GM08714 (cell line): ENCODE data around the gene HIVEP3.

Experiments used
- H3K4me3 ChIP-seq: fragments of 200-500 bp; sonication (Bioruptor generic); 2 replicates; pipeline ENCODE4 v1.5.1; 2014; ENCODE audit warnings: mild to moderate bottlenecking, low read length, inconsistent platforms
- ZNF274 ChIP-seq: IDR thresholded peaks from 2 replicates; pipeline ENCODE4 v1.6.1; 2012; ENCODE audit warnings: mild to moderate bottlenecking, low read depth, low read length

Gene HIVEP3

DNA sequence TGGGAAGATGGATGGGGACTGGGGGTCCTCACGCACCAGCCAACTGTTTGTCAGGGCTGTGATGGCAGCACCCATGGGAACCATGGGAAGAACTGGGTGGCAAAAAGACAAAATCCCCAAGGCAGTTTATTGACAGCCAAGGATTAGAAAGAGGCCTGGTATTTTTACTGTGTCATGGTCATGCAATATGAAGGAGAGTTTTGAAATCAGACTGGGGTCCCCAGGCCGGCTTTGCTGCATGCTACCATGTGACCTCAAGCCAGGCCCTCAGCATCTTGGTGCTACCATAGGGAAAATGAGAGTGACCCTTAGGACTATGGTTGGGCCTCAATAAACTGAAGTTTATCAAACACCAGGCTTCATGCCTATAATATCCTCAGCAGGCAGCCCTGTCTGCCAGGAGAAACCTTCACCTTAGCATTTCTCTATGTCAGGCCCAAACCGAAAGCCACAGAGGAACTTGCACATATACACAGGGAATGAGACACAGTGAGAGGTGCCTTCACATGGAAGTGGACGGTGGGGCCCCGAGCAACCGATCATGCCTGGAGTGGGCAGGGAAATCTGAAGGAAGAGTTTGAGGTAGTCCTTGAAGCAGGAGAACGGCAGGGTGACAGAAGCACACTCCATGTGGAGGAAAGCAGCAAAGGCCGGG lies 203.2 kb downstream of the HIVEP3 start:
- no peak for TF ChIP-seq ZNF274
- no peak overlapping the region for H3K4me3 ChIP-seq

DNA sequence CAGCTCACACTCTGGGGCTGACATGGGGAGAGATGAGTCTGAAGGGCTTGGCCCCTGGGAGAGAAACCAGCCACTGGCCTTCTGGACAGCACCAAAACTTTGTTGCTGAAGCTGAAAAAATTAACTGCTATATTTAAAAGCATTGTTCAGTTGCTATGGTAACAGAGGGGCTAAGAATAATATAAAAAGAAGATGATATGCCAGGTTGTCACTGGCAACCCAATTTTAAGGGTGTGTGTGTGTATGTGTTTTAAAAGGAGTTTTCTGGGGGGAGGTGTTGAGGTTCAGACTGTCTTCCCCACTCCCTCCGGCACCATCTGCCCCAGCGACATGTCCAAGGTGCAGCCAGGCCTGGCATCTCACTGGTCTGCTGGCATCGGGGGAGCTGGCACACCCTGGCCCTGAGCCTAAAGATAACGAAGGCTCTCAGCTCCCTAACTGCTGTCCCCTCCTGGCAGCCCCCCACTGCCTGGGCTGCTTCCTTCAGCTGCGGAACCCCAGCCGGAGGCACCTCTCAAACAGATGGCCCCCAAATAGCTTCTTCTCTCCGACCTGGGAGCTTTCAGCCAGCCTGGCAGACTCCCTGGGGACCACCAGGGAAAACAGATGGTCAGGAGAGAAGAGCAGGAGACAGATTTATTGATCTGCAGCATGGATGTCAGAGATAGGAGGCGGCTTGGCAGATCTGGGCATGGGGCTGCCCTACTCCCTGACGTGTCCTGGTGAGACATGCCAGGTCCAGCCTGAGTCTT lies 203.9 kb downstream of the HIVEP3 start:
- no peak overlapping the region for H3K4me3 ChIP-seq

DNA sequence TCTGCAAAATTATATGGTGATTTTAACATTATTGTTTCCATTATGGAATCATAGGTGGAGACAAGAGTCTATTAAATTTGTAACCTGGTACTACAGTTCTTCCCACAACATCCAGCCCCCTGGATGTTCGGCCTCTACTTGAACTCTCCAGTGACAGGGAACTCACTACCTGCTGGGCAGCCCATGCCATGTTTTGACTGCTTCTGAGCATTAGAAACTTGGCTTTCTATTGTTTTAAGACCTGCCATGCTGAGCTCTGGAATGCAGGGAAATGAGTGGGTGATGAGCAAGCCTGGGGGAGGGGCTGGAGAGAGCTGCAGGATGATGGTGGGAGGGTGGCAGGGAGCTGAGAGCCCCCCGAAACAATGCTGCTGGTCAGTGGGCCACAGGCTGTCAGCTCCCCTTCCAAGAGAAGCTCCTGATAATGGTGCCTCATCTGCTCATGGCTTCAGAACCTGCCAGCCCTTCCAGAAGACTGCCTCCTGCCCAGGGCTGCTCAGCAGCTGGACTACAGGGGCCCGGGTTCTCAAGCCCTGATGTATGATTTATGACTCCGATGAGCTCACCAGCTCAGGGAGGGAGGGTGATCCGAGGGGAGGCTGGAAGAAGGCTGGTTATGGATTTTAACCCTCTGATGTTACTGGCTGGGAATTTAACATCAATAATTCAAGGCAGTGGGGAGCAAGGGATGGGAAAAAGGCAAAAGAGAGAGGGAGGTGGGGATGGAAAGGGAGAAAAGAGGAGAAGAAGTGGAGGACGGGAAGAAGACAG lies 205.0 kb downstream of the HIVEP3 start:
- no peak for TF ChIP-seq ZNF274
- H3K4me3 ChIP-seq = no peak overlapping the region

More for the DNA sequence above, 203.9 kb downstream of the HIVEP3 start:
- no peak for TF ChIP-seq ZNF274

DNA sequence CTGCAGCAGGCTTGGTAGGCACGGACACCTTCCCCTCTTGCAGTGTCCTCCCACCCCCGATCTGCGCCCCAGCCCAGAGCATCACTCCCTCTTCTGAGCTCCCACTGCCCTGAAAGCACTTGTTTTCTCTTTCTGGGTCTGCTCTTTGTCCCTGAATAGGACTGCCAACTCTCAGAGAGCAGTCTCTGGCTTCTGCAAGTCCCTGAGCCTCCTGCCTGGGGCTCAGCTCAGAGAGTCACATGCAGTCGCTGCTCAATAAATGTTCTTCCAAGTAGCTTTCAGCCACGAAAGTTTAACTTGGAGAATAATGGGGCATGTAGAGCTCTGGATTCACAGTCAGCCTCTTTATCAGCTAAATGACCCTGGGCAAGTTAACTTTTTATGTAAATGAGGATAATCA lies 205.6 kb downstream of the HIVEP3 start:
- no peak for TF ChIP-seq ZNF274
- H3K4me3 ChIP-seq = no peak overlapping the region

DNA sequence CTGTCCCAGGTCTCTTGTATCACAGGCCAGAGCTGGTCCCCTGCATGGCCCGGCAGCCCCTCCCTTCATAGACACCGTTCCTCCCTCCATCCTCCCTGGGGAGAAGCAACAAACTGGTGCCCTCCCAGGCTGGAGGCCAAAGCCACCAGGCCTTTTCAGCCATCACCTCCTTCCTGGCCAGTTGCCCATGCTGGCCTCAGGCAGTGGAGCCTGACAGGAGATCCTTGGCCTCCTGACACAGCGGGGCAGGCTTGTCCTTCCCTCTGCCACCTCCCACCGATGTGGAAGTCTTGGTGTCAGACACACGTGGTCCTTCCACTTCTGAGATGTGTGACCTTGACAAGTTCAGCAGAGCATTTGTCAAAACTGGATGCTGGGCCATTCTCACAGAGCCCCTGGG lies 206.0 kb downstream of the HIVEP3 start:
- no peak for TF ChIP-seq ZNF274
- H3K4me3 ChIP-seq = no peak overlapping the region

DNA sequence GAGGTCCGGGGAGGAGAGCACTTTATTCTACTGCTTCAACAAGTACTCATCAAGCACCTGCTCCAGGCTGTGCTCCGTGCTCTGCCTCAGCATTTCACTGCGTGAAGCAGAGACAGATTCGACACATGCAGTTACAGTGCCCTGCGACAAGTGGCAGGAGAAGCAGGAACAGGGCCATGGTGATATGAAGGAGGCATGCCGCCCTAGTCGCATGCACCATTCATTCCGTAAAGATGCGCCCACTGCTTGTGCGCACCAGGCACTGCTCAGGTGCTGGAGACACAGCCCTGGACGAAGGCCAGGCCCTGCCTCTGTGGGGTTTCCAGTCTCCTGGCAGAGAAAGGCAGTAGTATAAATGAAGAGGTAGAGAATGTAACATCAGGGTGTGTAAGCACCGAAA lies 206.6 kb downstream of the HIVEP3 start:
- no peak overlapping the region for H3K4me3 ChIP-seq
- TF ChIP-seq ZNF274 = no peak

DNA sequence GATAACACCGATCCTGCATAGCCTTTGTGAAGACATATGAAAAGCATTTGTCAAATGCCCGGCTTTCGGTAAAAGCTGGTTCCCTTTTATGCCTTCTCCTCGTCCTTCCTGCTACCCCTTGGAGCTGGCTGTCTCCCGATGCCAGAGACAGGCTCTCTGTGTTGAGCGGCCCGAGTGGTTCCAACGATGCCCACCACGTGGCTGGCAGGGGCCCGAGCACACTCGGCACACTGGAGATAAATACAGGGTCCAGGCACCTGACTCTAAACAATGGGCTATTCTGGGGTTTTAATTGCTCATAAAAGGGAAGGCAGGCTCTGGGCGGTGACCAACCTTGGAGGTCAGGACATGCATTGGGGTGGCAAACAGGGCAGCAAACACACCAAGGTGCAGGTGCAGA lies 207.1 kb downstream of the HIVEP3 start:
- TF ChIP-seq ZNF274 = no peak
- H3K4me3 ChIP-seq = no peak overlapping the region

DNA sequence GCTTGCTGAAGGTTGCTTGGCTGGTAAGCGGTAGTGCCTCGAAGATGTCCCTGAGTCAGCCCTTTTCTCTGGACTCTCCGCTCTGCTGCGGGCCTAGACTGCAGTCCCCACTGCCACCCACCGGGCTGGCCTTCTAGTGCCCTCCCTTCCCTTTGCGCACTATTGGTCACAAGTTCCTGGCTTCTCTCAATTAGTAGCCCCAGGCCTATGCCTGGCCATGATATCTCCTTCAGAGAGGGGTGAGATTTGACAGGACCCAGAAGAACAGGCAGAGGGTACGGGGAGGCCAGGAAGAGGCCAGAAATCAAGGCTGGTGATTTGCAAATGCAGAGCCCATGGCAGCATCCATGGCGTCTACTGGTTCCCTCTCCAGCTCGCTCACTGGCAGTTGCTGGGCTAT lies 207.7 kb downstream of the HIVEP3 start:
- no peak overlapping the region for H3K4me3 ChIP-seq
- no peak for TF ChIP-seq ZNF274

DNA sequence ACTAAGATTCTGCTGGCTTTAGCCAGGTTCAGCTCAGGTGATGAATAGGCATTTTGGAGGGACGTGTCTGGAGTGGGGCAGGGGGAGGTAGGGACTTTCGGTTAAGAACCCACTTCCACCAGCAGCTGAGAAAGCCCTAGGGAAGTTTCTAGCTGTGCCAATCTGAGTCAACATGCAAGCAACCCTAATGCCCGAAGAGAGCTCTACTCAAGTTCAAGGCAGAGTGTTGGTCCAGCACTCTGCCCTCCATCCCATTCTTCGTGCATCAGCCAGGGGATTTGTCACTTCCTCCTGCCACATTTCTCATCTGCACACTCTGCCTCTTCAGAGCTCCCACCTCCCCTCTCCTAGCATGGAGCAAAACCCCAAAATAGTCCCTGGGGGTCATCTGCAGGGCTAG lies 208.8 kb downstream of the HIVEP3 start:
- TF ChIP-seq ZNF274 = no peak
- H3K4me3 ChIP-seq = no peak overlapping the region

DNA sequence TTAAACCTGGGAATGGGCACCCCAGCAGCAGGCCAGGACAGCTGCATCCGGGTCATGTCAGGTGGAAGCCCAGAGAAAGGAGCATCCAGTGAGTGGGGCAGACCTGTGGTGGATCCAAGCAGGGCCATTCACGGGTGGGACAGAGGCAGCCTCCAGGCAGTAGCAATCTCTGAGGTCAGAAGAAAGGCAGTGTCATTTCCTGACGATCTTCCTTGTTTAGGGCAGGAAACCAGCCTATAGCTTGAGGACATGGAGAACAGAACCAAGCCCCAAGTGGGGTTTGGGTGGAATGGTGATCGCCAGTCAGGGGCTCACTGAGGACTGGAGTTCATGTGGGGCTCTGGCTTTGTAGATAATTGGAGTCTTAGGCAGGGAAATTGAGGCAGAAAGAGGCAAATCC lies 209.4 kb downstream of the HIVEP3 start:
- H3K4me3 ChIP-seq = no peak overlapping the region
- no peak for TF ChIP-seq ZNF274

DNA sequence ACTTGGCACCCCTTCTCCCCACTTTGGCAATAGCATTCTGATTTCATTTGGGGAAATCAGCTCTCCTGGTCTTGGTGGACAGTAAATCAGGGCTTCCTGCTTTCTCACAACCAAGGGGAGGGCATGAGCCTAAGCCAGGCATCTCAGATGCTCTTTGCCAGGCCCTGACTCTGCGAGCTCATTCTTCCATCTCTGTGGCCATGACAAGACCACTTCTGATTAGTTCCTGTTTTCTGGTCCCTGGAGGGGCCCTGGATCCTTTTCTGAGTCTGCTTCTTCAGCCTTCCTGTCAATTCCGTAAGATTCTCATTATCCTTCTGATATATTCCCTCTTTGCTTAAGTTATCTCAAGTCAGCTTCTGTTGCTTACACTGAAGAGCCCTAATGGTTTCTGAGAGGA lies 210.4 kb downstream of the HIVEP3 start:
- no peak overlapping the region for H3K4me3 ChIP-seq
- no peak for TF ChIP-seq ZNF274

DNA sequence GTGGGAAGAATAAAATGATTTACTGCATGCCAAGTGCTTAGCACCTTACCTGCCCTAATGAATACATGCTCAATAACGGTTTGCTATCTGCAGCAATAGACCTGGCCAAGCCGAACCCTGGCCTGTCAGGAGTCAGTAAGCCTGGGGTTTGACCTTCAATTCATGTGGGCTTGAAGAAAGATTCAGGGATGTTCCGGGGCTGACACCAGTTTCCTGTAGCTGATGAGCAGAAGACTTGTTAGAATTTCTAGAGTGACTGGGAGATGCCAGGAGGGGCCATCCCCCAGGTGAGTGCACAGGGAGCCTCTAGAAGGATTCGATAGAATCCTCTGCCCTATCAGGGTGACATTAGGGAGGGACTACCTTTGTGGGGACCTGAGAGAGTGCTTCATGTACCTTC lies 210.9 kb downstream of the HIVEP3 start:
- no peak for TF ChIP-seq ZNF274
- H3K4me3 ChIP-seq = no peak overlapping the region

DNA sequence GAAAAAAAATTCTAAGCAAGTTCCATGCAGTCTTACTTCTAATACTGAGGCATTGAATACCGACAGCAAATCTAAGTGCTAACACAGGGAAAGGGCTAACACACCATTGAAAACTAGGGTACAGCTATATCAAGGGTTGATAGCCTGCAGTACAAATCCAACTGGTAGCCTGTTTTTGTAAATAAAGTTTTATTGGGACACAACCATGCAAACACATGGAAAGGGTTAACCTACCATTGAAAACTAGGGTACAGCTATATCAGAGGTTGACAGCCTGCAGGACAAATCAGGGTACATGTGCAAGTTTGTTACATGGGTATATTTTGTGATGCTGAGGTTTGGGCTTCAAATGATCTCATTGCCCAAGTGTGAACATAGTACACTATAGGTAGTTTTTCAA lies 212.9 kb downstream of the HIVEP3 start:
- no peak for TF ChIP-seq ZNF274
- no peak overlapping the region for H3K4me3 ChIP-seq

DNA sequence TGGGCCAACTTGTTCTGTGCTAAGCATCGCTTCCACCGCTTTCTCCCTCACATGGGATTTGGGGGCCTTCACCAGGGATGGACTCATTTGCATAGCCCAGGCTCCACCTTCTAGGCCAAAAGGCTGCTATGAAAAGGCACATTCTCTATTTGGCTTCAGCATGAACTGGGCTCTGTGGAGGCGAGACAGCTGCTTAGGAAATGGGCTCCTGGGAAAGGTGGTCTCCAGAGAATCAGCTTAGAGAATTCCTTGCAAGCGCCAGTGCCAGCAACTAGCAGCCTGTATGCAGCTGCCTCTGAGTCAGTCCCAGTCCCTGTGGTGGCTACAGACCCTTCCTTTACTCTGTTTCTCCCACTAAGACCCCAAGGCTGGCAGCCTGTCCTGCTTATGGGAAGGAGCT lies 214.5 kb downstream of the HIVEP3 start:
- no peak overlapping the region for H3K4me3 ChIP-seq
- TF ChIP-seq ZNF274 = no peak

DNA sequence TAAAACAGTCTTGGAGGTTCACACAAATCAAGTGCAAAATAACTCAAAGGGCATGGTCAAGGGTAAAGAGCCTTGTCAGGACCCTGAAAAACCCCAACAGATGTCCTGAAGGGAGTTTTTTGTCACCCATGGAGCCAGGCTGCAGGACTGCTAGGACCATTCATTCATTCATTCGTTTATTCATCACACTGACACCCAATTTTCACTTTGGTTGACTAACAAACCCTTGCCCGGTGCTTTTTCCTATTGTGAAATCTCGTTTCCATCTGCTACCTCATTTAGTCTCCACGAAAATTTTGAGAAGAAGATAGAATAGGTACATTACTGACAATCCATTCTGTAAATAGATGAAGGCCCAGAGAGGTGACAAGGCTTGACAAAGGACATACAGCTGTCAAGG lies 216.0 kb downstream of the HIVEP3 start:
- TF ChIP-seq ZNF274 = no peak
- no peak overlapping the region for H3K4me3 ChIP-seq
